ENCODE measurements around the gene LATS2.

The LATS2 gene

GRCh38 chr13:21047591-21048282 lies 13.6 kb downstream of the LATS2 start:
- no peak for DNase-seq (ENCODE audit: low read depth)

DNA sequence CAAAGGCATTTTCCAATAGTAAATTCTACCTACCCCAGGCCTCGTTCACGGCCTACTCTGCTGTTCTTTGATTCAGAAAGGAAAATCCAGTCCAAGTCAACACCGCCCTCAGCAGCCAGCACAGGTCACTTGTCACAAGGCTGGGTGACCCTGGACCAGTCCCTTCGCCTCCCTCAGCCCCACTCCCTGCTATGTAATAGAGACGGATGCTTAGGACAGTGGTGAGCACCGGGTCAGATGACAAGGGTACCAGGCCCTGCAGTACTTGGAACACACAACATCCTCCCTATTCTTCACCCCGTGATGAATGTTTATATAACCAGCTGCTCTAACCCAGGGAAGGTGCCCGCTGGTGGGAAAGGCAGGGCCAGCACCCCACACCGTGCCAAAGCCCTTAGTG lies 14.3 kb downstream of the LATS2 start:
- DNase-seq (ENCODE audit: low read depth) = no peak

DNA sequence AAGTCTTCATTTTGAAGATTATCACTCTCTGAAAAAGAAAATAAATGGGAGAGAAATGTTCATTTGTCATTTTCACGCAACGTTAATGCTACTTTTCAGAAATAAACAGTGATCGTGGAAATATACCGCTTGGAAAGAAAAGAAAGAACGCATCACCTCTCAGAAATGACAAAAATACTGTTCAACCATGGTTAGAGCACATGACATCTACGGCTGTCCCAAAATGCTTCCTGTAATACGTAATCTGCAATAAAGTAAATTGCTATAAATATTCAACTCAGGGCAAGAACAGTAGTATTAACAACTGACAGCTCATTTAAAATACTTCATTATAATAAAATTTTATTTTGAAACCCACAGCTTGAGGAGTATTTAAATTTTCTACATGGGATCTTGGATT lies 15.2 kb downstream of the LATS2 start:
- no peak for DNase-seq (ENCODE audit: low read depth)

GRCh38 chr13:21045100-21045499 lies 16.3 kb downstream of the LATS2 start:
- no peak for DNase-seq (ENCODE audit: low read depth)

DNA sequence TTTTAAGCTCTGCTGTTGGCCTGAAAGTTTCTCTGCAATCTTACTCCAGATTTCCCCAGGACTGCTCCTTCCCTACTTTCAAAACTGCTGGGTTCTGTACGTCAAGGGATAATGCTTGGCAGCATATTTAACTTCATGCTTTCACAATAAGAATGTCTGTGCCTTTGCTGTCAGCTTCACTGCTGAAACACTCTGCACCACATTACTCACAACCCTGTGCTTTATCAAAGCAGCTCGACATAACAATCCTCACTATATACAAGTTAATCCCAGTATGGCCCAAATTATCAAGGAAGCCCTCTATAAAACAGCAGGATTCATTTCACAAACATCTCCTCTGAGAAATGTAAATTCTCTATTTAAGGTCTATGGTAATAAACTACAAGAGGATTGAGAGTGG lies 17.5 kb downstream of the LATS2 start:
- DNase-seq (ENCODE audit: low read depth) = no peak

DNA sequence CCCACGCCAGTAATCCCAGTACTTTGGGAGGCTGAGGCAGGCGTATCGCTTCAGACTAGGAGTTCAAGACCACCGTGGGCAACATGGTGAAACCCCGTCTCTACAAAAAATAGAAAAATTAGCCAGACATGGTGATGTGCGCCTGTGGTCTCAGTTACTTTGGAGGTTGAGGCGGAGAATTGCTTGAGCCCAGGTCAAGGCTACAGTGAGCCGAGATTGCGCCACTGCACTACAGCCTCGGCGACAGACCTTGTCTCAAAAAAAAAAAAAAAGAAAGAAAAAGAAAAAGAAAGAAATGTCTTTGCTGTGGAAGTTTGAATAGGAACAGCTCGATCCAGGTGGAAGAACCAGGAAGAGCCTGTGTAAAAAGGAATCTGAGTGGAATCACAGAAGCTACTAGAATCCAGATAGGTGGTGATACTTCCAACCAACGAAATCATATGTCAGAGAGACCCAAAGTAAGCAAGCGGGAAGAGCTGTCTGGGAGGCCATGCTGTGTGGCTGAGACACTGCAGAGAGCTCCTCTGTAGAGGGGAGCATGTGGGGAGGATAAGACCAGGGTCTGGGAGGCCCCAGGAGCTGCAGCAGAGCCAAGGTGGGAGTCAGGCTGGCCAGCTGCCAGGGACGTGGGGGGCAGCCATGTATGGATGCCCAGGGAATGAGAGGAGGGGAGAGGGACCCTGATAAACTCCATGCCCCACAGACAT lies 21.1 kb downstream of the LATS2 start:
- no peak for DNase-seq (ENCODE audit: low read depth)

GRCh38 chr13:21039097-21039800 lies 22.1 kb downstream of the LATS2 start:
- DNase-seq (ENCODE audit: low read depth) = no peak

DNA sequence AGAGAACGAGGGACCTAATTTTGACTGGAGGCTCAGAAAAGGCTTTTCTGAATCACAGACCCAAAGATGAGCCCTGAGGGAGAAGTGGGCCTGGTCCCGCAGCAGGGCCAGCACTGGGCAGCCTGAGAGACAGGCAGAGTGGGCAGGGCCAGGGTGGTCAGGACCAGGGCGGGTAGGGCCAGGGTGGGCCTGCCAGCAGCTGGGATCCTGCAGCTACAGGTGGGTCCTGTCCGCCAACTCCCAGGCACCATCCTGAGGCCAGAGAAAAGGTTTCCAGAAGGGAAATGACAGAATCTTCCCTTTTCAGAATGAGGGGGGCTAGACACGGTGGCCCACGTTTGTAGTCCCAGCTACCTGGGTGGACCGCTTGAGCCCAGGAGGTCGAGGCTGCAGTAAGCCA lies 23.7 kb downstream of the LATS2 start:
- DNase-seq (ENCODE audit: low read depth) = no peak

DNA sequence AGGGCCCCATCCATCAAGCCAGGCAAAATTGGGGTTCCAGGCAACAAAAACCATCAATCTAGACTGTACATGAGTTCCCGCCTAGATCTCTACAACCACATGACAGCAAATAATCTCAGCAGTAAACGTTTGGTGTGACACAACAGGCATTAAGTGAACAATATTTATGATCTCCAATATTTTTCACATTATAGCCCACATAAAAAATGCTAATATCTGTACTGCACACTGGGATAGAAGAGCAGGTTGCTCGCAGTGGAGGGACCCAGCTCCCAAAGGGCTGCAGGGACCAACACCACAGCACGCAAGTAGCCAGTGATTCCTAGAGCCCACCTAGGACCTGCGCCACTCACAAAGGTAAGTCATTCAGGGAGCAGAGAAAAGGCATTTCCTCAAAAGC lies 25.9 kb downstream of the LATS2 start:
- no peak for DNase-seq (ENCODE audit: low read depth)

- DNase-seq (ENCODE audit: low read depth) = no peak
These were observed 26.7 kb downstream of the LATS2 start for GRCh38 chr13:21034603-21035191.

DNA sequence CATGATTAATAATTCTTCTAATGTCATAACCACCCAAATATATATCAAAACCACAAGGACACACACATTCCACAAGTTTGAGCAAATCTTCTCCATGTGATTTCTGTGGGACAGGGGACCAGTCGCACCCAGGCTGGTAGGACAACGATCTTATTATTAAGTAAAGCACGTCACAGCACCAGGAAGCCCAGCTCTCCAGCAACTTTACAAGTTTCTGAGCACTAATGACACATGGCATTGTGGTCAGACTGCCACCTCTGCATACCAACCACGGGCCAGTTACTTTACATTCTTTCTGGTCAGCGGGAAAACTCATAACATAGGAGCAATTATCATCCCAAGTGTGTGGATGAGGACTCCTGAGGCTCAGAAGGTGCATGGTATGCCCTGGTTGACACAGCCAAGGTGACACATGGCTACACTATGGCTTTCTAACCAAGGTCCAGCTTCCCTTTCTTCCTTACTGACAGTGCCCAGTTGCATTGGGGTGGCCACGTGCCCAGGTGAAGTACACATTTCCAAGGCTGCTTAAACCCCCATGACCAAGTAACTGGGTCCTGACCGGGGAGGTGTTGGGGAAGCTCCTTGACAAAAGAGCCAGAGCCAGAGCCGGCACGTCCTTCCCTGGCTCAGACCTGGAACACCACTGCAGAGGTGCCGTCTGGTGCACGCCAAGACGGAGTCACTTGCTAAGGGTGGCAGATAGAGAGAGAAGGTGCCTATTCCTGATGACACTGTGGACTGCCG lies 27.4 kb downstream of the LATS2 start:
- no peak for DNase-seq (ENCODE audit: low read depth)

DNA sequence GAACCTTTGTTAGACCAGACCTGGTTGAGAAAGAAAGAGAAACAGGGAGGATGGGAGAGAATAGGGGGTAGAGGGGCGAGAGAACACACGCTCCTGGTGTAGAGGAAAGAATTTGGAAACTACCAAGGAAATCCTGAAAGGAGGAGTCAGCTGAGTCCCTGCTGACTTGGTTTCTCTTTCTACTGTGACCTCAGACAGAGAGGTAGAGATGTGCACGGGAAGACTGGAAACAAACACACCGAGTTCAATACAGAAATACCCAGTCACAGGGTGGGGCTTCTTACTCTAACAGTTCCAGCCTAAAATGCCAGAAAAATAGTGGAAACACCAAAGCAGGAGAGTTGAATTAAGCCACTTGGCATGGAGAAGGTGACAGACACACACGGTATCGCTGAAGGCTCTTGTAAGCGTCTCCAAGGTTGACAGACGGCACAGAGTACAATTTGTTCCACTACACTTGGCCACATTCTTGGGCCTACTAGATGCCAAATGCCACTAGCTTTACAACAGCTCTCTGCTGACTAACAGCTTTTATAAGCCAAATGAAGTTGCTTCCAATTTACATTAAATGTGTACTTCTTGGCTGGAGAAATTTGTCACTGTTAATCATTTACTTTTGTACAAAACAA lies 28.1 kb downstream of the LATS2 start:
- no peak for DNase-seq (ENCODE audit: low read depth)

DNA sequence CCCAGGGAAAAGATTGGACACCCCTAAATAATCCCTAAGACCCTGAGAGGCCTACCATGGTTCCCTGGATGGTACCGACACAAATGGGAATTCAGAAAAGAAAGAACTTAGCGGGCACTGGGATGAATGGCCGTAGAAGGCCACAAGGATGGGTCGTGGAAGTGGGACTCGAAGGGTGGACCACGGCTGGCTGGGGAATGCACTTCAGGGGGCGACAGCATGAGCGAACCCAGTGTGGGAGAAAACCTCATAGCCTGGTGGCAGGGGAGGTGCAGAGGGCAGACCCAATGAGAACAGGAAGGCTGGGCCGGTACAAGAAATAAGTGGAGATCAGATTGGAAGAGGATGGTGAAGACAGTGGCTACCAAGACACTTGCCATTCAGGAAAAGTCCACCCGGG lies 28.7 kb downstream of the LATS2 start:
- no peak for DNase-seq (ENCODE audit: low read depth)

DNA sequence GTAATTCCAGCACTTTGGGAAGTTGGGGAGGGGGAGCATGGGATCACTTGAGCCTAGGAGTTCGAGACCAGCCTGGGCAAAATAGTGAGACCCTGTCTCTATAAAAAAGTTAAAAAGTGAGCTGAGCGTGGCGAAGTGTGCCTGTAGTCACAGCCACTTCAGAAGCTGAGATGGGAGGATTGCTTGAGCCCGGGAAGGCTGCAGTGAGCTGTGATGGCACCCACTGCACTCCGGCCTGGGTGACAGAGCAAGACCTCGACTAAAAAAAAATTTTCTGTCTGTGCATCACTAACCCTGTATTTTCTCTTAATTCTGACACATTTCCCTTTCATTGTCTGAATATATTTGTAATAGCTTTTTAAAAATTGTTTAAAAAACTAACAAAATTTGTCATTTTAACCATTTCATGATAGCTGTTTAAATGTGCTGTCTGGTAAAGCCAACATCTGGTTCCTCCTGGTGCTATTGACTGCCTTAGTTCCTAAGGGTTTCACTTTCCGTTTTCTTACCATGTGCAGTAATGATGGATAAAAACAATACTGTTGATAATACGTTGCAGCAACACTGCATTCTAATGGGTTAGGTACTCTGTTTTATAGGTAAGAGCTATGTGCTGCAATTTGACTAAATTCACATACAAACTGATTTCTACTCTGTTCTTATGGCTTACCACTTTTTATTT lies 29.7 kb downstream of the LATS2 start:
- no peak for DNase-seq (ENCODE audit: low read depth)

DNA sequence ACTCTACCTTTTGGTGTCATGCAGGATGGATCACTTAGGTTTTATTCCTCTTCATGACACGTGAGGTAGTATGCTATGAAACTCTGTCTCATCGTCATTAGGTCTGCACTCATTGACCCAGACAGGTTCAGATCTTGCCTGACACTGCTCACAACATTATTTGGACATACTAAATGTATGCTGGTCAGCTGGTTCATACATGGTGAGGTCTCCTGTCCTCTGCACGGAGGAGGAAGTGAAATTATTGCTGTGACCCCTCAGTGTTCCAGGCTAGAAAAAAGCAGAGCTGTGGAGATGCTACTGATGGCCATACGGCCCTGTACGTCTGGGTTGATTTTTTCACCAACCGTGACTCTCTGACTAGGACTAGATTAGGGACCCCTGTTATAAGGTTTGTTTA lies 35.8 kb downstream of the LATS2 start:
- DNase-seq (ENCODE audit: low read depth) = no peak

DNA sequence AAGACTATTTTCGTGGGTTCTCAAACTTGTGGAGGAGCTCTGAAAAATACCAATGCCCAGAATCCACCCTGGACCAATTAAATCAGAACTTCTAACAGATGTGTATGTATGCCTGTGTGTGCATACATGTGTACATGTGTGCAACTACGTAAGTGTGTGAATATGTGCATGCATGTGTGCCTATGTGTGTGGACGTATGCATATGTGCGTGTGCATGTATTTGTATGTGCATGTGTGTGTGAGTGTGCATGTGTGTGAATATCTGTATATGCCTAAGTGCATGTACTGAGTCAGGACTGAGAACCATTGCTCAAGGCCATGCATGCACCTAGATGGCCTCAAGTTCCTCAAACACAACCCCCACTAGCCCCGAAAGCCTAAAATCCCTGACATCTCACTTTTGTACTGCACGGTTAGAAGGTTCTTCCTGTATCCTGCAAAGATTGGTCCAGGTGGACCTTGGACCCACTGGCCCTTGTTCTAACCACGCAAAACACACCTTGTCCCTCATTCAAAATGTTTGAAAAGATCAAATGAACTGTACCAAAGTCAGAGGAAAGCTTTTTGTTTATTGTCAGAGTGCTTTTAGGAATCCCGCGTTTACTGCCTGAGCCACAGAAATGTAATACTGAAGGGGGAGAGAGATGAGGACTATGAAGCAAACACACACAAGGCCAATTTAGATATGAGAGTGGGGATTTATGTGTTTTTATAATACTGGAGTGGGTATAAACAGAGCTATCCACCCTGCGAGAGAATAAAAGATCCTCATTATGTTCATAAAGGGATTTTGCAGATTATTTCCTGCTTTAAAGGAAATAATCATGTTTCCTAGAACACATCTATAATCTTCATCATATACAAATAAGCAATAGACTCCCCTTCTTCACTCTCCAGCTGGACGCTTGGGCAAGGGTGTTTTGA lies 39.1 kb downstream of the LATS2 start:
- DNase-seq (ENCODE audit: low read depth) = no peak

DNA sequence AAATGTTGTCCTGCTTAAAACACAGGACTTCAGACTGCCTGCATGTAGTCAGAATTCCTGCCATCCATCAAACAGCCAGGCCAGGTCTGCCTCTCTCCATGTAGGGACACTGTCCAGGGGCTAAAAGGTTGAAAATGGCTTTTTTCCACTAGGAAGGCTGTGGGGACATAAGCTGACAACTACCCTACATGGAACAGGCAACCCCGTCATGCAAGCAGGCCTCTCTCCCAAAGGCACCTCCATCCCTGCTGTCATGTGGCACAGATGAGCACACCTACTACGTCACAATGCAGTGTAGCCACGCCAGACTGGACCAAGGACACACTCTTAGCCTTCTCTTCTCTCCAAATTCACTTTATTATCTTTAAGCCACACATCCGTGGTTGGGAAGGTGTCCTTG lies 40.8 kb downstream of the LATS2 start:
- no peak for DNase-seq (ENCODE audit: low read depth)

- DNase-seq (ENCODE audit: low read depth) = no peak
These were observed 41.2 kb downstream of the LATS2 start for GRCh38 chr13:21020176-21020575.

- no peak for DNase-seq (ENCODE audit: low read depth)
These were observed 43.2 kb downstream of the LATS2 start for GRCh38 chr13:21018220-21018619.

- no peak for DNase-seq (ENCODE audit: low read depth)
These were observed 44.9 kb downstream of the LATS2 start for GRCh38 chr13:21016487-21016886.

Measured in T follicular helper cell (primary cell).